ENCODE data around the gene SLC6A4. TPM values are rescaled to one million over a fixed set of nuclear protein-coding genes. Genes with fewer than 3 reads are reported as not detected.

Gene SLC6A4
- polyA plus RNA-seq, 6 donors from 2014 or later, result 0.10 to 0.16 (median 0.11) TPM; not detected in 3

DNA sequence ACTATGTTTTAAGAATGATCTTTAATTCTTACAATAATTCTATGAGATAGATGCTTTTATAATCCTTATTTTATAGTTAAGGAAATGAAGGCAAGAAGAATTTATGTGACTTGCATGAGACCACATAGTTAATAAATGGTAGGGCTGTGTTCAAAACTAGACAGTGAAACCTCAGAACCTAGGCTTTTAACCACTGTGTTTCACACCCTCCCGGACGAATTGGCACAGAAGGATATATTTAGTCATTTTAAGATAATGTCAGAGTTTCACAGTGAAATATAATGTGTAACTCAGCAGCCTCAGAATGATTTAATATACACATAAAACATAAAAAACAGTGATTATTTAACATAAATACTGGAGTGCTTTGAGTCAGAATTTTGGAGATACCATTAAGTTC, 61.8 kb downstream of the SLC6A4 start:
- Mint-ChIP-seq H3K4me3 (no peak overlapping the region), H3K36me3 (peaks cover 0 to under 1% of the 10 kb centered on the region in 2 donors), H3K9me3 (no peaks in the 10 kb centered on the region), H3K27ac (peak overlapping the region in 1 of 6 donors; percentile 11), H3K4me1 (peaks cover 3 to 19% (median 14%) of the 10 kb centered on the region in 3 donors), H3K27me3 (no peaks in the 10 kb centered on the region)
- ATAC-seq (ENCODE audit: low read depth in 2 of 2) (no peak), DNase-seq (no peak)

DNA sequence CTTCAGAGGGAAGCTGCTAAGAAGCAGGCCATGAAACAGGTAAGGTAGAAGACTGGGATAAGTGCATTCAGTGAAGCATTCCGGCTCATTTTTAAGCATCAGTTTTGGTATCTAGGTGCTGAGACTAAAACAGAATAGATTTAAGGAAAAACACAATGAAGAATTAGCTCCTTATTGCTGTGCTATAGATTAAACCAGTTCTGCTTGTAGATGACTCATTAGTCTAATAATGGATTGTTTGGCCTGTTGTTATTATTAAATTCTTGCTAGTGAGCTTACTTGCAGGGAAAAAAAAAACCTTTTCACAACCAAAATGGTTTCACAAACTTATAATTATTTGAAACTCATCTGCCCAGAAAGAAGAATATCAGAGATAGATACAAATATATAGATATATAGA, 62.9 kb downstream of the SLC6A4 start:
- DNase-seq (no peak), ATAC-seq (ENCODE audit: low read depth in 2 of 2) (no peak)
- no peaks in the 10 kb centered on the region for H3K27me3 Mint-ChIP-seq
- no peaks in the 10 kb centered on the region for H3K36me3 Mint-ChIP-seq
- H3K4me3 Mint-ChIP-seq, result no peak overlapping the region
- peak overlapping the region in 1 of 6 donors; percentile 44 for H3K27ac Mint-ChIP-seq
- H3K4me1 Mint-ChIP-seq, result peaks cover 3 to 19% (median 14%) of the 10 kb centered on the region in 3 donors
- H3K9me3 Mint-ChIP-seq, result no peaks in the 10 kb centered on the region

DNA sequence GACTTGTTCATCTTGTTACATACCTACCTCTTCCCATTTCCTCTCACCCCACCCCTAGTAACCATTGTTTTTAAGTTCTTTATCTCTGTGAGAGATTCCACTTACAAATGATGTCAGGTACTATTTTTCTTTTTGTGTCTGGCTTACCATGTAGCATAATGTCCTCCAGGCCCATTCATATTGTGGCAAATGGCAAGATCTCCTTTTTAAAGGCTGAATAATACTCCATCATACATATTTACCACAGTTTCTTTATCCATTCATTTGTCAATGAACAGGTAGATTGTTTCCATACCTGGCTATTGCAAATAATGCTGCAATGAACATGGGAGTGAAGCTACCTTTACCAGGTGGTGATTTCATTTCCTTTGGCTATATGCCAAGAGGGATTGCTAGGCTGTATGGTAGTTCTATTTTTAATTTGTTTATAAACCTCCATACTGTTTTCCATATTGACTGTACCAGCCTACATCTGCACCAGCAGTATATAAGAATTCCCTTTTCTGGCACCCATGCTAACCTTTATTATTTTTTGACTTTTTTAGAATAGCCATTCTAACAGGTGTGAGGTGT, 65.0 kb downstream of the SLC6A4 start:
- Mint-ChIP-seq H3K4me3 (no peak overlapping the region), H3K9me3 (no peaks in the 10 kb centered on the region), H3K4me1 (peaks cover 18 to 30% (median 27%) of the 10 kb centered on the region in 3 donors), H3K36me3 (peaks cover 0 to 7% of the 10 kb centered on the region in 2 donors), H3K27ac (peak overlapping the region in 1 of 6 donors; percentile 94), H3K27me3 (no peaks in the 10 kb centered on the region)
- no peak for ATAC-seq (ENCODE audit: low read depth in 2 of 2)
- no peak for DNase-seq

DNA sequence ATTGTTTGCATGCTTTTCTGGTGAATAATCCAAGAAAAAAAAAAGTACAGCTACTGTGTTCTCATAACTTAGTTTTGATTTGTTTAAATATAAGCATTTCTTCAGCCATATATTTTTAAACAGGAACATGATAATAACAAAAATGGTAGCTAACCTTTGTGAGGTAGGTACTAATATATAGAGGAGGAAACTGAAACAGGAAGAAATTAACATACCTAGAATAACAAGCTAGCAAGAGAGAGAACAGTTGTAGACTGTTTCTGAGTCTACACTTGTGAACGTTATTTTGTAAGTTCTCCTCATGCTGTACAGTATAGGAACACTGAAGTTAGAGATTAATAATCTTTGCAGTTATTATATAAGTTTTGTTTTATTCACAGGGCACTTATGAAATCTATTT, 69.5 kb downstream of the SLC6A4 start:
- no peaks in the 10 kb centered on the region for H3K27me3 Mint-ChIP-seq
- DNase-seq (no peak), ATAC-seq (ENCODE audit: low read depth in 2 of 2) (peak; percentile 74 to 80)
- H3K4me1 Mint-ChIP-seq, result peaks cover 20 to 29% (median 28%) of the 10 kb centered on the region in 3 donors
- peak overlapping the region in 6 of 8 donors; percentile 27 to 75 (median 37) for H3K4me3 Mint-ChIP-seq
- peak overlapping the region; percentile 20 to 96 (median 77) for H3K27ac Mint-ChIP-seq
- H3K36me3 Mint-ChIP-seq, result peaks cover 2 to 7% of the 10 kb centered on the region in 2 donors
- H3K9me3 Mint-ChIP-seq, result peaks cover 0 to under 1% (median 0%) of the 10 kb centered on the region in 7 donors

DNA sequence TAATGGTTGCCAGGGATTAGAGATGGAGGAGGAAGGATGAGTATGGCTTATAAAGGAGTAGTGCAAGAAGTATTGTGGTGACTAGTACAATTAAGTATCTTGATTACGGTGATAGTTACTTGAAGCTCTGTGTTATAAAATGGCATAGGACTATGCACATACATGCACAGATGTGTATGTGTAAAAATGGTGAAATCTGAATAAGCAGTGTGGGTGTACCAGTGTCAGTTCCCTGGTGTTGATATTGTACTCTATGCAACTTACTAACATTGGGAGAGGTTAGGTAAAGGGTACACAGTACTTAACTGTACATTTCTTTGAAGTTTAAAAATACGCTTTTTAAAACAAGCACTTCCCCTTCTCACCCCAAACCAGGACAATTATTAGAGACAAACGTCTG, 70.3 kb downstream of the SLC6A4 start:
- Mint-ChIP-seq H3K9me3 (peaks cover 4 to 9% (median 5%) of the 10 kb centered on the region in 7 donors), H3K4me3 (peak overlapping the region in 1 of 8 donors; percentile 33), H3K27me3 (no peaks in the 10 kb centered on the region), H3K27ac (peak overlapping the region in 3 of 6 donors; percentile 28 to 75 (median 69)), H3K4me1 (peaks cover 19 to 29% (median 27%) of the 10 kb centered on the region in 3 donors), H3K36me3 (peaks cover 11 to 15% of the 10 kb centered on the region in 2 donors)
- ATAC-seq (ENCODE audit: low read depth in 2 of 2) (no peak), DNase-seq (no peak)

DNA sequence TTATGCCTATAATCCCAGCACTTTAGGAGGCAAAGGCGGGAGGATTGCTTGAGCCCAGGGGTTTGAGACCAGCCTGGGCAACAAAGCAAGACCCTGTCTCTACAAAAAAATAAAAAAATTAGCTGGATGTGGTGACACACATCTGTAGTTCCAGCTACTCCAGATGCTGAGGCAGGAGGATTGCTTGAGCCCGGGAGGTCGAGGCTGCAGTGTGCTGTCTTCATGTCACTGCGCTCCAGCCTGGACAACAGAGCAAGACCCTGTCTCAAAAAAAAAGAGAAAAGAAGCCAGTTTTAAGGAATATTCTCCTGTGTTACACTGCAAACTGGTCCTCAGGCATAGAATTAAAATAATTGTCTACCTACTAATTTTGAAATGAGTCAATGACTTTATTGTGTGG, 71.0 kb downstream of the SLC6A4 start:
- ATAC-seq (ENCODE audit: low read depth in 2 of 2), result no peak
- H3K9me3 Mint-ChIP-seq, result peaks cover 8 to 15% (median 10%) of the 10 kb centered on the region in 7 donors
- peaks cover 24 to 36% (median 27%) of the 10 kb centered on the region in 3 donors for H3K4me1 Mint-ChIP-seq
- H3K27ac Mint-ChIP-seq, result peak overlapping the region in 2 of 6 donors; percentile 28 to 75
- no peak for DNase-seq
- H3K36me3 Mint-ChIP-seq, result peaks cover 16 to 21% of the 10 kb centered on the region in 2 donors
- H3K4me3 Mint-ChIP-seq, result no peak overlapping the region
- H3K27me3 Mint-ChIP-seq, result no peaks in the 10 kb centered on the region

DNA sequence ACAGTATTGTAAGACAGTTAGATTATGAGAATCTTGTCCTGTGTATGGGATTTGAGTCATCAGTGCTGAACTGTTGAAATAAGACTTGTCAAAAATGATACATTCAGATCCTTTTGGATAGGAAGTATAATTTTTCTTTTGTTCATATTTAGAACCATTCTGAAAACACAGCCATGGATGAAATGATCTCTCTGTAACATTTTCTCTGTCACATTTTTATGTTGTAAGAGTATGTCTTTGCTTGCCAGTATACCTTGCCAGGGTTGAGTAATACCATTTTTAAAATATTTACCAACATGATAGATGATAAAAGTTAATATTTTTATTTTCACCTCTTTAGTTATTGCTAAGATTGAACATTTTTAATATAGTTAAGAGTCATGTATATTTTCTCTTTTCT, 73.9 kb downstream of the SLC6A4 start:
- peaks cover 8 to 21% (median 18%) of the 10 kb centered on the region in 7 donors for H3K9me3 Mint-ChIP-seq
- H3K4me3 Mint-ChIP-seq, result no peak overlapping the region
- peaks cover 22 to 26% of the 10 kb centered on the region in 2 donors for H3K36me3 Mint-ChIP-seq
- no peak for DNase-seq
- peak overlapping the region in 1 of 6 donors; percentile 20 for H3K27ac Mint-ChIP-seq
- peaks cover 39 to 53% (median 45%) of the 10 kb centered on the region in 3 donors for H3K4me1 Mint-ChIP-seq
- H3K27me3 Mint-ChIP-seq, result no peaks in the 10 kb centered on the region
- no peak for ATAC-seq (ENCODE audit: low read depth in 2 of 2)

DNA sequence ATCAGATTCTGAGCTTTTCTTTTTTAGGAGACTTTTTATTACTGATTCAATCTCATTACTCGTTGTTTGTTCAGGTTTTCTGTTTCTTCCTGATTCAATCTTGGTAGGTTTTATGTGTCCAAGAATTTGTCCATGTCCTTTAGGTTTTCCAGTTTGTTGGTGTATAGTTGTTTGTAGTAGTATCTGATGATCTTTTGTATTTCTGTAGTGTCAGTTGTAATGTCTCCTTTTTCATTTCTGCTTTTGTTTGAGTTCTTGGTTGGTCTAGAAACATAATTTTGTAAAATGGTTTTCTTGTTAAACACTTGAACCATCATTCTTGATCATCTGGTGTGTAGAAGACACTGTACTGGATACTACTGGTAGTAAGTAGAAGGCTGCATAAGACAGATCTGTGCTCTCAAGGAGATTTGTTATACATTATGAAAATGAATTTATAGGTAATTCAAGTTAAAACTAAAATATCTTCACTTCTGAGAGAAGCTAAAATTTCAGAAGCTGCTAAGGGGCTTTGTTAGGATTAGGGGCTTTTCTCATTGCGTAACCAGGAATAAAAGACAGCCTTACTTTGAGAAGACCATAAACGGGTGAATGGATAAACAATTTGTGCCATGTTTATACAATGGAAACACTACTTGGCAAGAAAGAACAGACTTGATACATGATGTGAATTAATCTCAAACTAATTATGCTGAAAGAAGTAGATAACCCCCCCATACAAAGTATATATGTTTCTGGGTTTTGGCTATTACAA, 74.9 kb downstream of the SLC6A4 start:
- Mint-ChIP-seq H3K27me3 (no peaks in the 10 kb centered on the region), H3K27ac (peak overlapping the region in 2 of 6 donors; percentile 13 to 27), H3K4me1 (peaks cover 36 to 46% (median 38%) of the 10 kb centered on the region in 3 donors), H3K4me3 (peak overlapping the region in 1 of 8 donors; percentile 23), H3K36me3 (peaks cover 21 to 27% of the 10 kb centered on the region in 2 donors), H3K9me3 (peaks cover 8 to 21% (median 18%) of the 10 kb centered on the region in 7 donors)
- DNase-seq, result no peak
- ATAC-seq (ENCODE audit: low read depth in 2 of 2), result no peak

DNA sequence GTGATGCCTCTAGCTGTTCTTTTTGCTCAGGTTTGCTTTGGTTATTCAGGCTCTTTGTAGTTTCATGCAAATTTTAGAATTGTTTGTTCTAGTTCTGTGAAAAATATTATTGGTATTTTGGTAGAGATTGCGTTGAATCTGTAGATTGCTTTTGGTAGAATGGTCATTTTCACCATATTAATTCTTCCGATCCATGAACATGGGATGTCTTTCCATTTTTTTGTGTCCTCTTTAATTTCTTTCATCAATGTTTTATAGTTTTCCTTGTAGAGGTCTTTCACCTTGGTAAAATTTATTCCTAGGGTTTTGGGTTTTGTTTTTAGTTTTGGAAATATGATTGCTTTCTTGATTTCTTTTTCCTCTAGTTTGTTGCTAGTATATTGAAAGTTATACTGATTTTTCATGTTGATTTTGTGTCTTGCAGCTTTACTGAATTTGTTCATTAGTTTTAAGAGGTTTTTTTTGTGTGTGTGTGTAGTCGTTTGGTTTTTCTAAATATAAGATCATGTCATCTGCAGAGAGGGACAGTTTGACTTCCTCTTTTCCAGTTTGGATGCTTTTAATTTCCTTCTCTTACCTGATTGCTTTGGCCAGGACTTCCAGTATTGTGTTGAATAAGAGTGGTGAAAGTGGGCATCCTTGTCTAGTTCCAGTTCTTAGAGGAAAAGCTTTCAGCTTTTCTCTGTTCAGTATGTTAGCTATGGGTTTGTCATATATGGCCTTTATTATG, 76.4 kb downstream of the SLC6A4 start:
- Mint-ChIP-seq H3K27me3 (no peaks in the 10 kb centered on the region), H3K4me1 (peaks cover 29 to 37% (median 33%) of the 10 kb centered on the region in 3 donors), H3K27ac (peak overlapping the region in 2 of 6 donors; percentile 77 to 78), H3K9me3 (peaks cover 8 to 21% (median 18%) of the 10 kb centered on the region in 7 donors), H3K4me3 (peak overlapping the region in 2 of 8 donors; percentile 5 to 18), H3K36me3 (peaks cover 21 to 27% of the 10 kb centered on the region in 2 donors)
- ATAC-seq (ENCODE audit: low read depth in 2 of 2) (no peak), DNase-seq (no peak)

DNA sequence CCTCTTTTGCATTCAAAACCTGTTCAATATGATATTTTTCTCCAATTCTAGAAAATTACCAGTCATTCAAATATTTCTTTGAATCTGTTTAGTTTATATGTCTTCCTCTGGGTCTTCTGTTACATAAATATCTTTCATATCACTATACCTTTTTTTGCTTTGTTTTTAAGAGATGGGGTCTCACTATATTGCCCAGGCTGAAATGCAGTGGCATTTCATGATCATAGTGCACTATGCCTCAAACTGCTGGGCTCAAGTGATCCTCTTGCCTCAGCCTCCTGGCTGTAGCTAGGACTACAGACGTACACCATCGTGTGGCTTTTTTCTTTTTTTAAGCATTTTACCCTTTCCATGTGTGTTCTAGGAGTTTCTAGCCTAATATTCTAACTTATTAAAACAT, 80.1 kb downstream of the SLC6A4 start:
- Mint-ChIP-seq H3K36me3 (peaks cover 22 to 30% of the 10 kb centered on the region in 2 donors), H3K27me3 (no peaks in the 10 kb centered on the region), H3K27ac (peak overlapping the region in 2 of 6 donors; percentile 26 to 42), H3K9me3 (peaks cover 5 to 16% (median 13%) of the 10 kb centered on the region in 7 donors), H3K4me1 (peaks cover 33 to 43% (median 39%) of the 10 kb centered on the region in 3 donors), H3K4me3 (no peak overlapping the region)
- DNase-seq (no peak), ATAC-seq (ENCODE audit: low read depth in 2 of 2) (no peak)

DNA sequence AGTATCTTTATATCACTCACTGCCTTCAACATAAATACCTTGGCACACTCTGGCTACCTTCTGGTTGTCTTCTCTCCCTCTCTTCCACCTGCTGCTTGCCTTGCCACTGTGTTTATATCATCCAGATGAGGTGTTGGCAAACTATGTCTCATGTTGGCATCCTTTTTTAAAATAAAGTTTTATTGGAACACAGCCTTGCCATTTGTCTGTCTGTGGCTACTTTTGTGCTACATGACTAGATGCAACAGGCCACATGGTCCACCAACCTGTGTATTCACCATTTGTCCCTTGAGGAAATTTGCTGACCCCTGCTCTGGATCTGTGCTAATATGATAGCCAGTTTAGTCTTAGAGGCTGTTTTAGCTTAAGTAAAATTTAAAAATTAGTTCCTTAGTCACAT, 82.0 kb downstream of the SLC6A4 start:
- ATAC-seq (ENCODE audit: low read depth in 2 of 2) (no peak), DNase-seq (no peak)
- Mint-ChIP-seq H3K36me3 (peaks cover 6 to 18% of the 10 kb centered on the region in 2 donors), H3K4me3 (peak overlapping the region in 1 of 8 donors; percentile 67), H3K27me3 (no peaks in the 10 kb centered on the region), H3K4me1 (peaks cover 25 to 30% (median 26%) of the 10 kb centered on the region in 3 donors), H3K27ac (no peak overlapping the region), H3K9me3 (peaks cover 0 to 4% (median 0%) of the 10 kb centered on the region in 7 donors)

DNA sequence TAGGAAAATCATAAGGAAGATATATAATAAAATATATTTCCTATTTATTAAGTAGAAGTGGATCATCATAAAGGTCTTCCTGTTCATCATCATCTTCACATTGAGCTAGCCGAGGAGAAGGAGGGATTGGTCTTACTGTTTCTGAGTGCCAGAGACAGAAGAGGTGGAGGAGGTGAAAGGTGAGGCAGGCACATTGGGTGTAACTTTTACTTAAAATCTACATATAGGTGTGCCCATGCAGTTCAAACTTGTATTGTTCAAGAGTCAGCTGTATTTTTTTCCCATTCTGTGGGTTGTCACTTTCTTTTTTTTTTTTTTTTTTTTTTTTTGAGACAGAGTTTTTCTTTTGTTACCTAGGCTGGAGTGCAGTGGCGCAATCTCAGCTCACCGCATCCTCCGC, 84.0 kb downstream of the SLC6A4 start:
- H3K4me1 Mint-ChIP-seq, result peaks cover 14 to 22% (median 15%) of the 10 kb centered on the region in 3 donors
- no peak for ATAC-seq (ENCODE audit: low read depth in 2 of 2)
- no peak overlapping the region for H3K27ac Mint-ChIP-seq

DNA sequence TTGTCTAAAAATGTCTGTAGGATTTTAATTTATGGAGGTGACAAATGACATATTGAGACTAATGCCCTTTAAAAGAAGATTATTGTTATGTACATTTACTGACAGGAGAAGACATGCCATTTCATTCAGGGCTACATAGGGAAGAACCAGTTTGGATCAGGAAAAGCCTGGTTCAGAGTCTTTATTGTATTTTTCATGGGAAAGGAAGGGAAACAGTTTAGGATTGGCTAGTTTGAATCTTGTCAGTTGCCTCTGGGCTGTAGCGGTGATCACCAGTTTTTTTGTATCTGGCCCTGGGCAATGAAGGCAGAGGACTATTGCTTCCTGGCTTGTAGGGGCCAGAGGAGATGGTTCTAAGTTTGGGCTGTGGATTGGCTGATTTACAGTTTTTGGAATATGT, 87.1 kb downstream of the SLC6A4 start:
- Mint-ChIP-seq H3K9me3 (no peaks in the 10 kb centered on the region), H3K4me3 (no peak overlapping the region), H3K4me1 (peaks cover 10 to 22% (median 15%) of the 10 kb centered on the region in 3 donors), H3K27ac (peak overlapping the region in 1 of 6 donors; percentile 72), H3K27me3 (no peaks in the 10 kb centered on the region), H3K36me3 (peaks cover 6 to 16% of the 10 kb centered on the region in 2 donors)
- ATAC-seq (ENCODE audit: low read depth in 2 of 2) (no peak), DNase-seq (no peak)

More for the DNA sequence above, 84.0 kb downstream of the SLC6A4 start:
- H3K36me3 Mint-ChIP-seq, result peaks cover 6 to 17% of the 10 kb centered on the region in 2 donors
- H3K4me3 Mint-ChIP-seq, result no peak overlapping the region
- no peaks in the 10 kb centered on the region for H3K9me3 Mint-ChIP-seq
- no peak for DNase-seq
- H3K27me3 Mint-ChIP-seq, result no peaks in the 10 kb centered on the region

Measured in naive B cell (primary cell).